CD4-positive, alpha-beta T cell treated with Interleukin-1 beta for 1 hour (primary cell): Measurements from ENCODE around the gene ARHGAP26.

Experiments
- DNase-seq, 2 donors: peaks; one replicate each; pipeline ENCODE4 v3.0.0-alpha.2; 2020 to 2022

ARHGAP26 gene

DNA sequence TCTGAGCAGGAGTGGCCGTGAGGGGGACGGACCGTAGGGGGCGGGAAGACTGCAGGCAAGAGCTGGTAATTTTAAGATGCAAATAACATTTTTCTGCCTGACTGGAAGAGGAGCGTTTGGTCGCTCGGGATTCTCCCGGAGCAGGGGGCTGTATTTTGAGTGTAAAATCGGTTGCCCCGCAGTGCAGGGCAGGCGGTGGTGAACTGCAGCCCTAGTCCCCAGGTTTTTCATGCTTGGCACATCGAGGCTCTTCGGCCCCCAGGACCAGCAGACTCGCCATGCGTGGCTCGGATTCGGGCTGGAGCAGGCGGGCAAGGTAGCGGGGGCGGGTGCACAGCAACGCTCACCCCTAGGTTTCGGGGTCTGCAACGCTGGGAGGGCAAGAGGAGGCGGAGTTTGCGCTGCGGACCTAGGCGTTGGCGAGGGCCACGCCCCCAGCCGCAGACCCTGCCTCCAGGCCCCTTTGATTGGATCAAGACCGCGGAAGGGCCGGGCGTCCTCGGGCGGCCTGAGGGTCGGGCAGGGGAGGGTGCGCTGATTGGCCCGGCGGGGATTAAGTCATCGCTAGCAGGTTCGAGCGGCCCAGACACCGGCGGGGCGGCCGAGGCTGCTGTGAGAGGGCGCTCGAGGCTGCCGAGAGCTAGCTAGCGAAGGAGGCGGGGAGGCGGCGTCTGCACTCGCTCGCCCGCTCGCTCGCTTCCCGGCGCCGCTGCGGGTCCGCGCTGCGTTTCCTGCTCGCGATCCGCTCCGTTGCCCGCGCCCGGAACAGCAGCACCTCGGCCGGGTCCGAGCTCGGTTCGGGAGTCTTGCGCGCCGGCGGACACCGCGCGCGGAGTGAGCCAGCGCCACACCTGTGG, at the start of gene ARHGAP26:
ARHGAP26 (plus strand) TSS at position 585 of the 857 bp plus-strand sequence. CDS start 385 bp downstream, outside the sequence.
- DNase-seq: peak; percentile 93 to 95

GRCh38 chr5:142720641-142721271, 49.4 kb upstream of the ARHGAP26 start:
- DNase-seq: no peak

GRCh38 chr5:142722146-142722545, 48.0 kb upstream of the ARHGAP26 start:
- no peak for DNase-seq

- DNase-seq: no peak
These were observed 47.3 kb upstream of the ARHGAP26 start for GRCh38 chr5:142722896-142723295.

- DNase-seq: no peak
These were observed 45.4 kb upstream of the ARHGAP26 start for GRCh38 chr5:142724821-142725220.

GRCh38 chr5:142725231-142726187, 44.7 kb upstream of the ARHGAP26 start:
- no peak for DNase-seq

- DNase-seq: no peak
These were observed 43.9 kb upstream of the ARHGAP26 start for GRCh38 chr5:142726188-142726731.

DNA sequence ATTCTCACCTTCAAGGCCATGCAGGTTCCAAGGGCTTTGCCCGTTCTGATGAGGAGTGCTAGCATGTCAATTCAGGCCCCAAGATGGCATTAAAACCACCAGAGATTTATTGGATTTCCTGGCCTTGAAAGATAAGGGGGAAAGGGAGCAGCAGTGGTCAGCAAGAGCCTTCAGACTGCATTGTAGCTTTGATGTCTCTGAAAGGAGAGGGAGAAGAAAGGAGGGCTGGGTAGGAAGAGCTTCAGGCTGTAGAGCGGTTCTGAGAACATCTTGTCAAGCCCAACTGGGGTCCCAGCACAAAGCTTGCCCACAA, 42.5 kb upstream of the ARHGAP26 start:
- DNase-seq: no peak

GRCh38 chr5:142735323-142736246, 34.6 kb upstream of the ARHGAP26 start:
- DNase-seq: no peak

DNA sequence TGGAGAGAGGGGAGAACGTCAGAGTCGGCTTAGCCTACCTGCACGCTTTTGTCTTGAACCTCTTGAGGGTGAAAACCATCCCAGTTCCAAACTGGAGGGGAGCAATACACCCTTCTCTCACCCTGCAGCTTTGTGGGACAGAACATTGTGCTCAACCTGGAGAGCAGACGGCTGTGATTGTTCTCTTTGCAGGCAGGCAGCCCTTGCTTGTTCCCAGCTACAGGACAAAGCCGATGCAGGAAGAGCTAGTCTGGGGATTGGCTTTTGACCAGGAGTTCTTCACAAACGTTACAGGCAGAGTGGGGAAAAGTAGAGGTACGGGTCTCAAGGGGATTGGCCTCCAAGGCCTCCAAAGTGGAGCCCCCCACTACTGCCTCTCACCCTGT, 33.9 kb upstream of the ARHGAP26 start:
- DNase-seq: no peak

DNA sequence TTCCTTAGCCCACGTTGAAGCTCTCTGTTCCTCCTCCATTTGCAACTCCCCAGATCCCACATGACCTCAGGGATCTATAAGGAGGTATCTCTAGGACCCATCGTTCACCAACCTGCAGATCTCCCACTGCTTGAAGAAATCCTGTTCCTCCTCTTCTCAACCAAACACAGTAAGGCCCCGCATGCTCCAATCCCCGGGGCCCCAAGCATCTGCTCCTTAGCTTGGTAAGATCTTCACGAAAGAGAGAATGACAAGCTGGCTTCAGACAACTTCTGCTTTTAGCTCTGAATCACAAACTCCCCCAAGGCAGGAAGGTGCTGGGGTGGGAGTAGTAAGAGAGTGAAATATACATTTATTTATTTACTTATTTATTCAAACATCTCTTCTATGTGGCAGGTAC, 33.0 kb upstream of the ARHGAP26 start:
- DNase-seq: no peak

DNA sequence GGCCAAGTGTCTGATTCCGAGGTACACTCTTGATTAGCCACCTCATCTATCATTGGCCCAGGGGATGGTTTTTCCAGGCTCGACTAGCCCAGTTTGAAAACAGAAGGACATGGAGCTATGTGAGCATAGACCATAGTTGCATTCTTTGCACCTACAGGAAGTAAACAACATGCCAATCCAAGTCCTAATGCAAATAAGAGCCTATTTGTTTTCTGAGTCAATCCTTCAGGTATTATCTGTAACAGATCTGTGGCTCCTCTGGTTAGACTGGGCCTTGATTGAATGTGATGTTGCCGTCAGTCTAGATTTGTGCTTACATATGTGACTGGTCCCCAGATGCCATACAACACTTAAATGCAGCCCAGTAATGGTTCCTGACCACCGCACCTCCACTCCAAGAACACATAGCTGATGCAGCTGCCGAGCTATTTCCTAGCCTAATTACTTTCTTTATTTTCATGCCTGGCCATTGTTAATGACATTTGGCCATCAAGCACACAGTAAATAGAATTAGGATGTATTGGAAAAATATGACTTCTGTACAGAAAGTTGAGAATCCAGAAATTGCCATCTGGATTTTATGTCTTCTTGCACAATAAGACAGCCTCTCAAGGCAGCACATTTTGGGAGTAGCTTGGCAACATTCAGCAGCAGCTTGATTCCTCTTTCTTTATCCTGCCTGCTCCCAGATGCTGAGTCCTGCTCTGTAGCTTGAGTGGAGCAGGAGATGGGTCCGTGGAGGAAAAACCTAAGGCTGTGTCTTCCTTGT, 29.5 kb upstream of the ARHGAP26 start:
- DNase-seq: no peak

- DNase-seq: no peak
These were observed 26.4 kb upstream of the ARHGAP26 start for GRCh38 chr5:142743592-142744441.

- no peak for DNase-seq
These were observed 24.9 kb upstream of the ARHGAP26 start for GRCh38 chr5:142745268-142745667.

- DNase-seq: no peak
These were observed 23.4 kb upstream of the ARHGAP26 start for GRCh38 chr5:142746532-142747433.

GRCh38 chr5:142748132-142748531, 22.0 kb upstream of the ARHGAP26 start:
- DNase-seq: no peak

GRCh38 chr5:142748568-142749249, 21.5 kb upstream of the ARHGAP26 start:
- DNase-seq: peak; percentile 58 to 60

DNA sequence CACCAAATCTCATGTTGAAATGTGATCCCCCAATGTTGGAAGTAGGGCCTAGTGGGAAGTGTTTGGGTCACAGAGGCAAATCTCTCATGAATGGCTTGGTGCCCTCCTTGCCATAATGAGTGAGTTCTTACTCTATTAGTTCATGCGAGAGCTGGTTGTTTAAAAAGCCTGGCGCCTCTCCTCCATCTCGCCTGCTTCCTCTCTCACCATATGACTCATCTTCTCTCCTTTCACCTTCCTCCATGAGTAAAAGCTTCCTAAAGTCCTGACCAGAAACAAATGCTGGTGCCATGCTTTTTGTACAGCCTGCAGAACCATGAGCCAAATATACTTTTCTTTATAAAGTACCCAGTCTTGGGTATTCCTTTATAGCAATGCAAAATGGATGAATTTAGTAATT, 20.9 kb upstream of the ARHGAP26 start:
- DNase-seq: no peak
